PC-3 (cell line): Measurements from ENCODE around the gene SH3PXD2B. TPM values are rescaled to one million over a fixed set of nuclear protein-coding genes. Genes with fewer than 3 reads are reported as not detected.

Experiments used
- ATAC-seq: fragments of 200-7000 bp; cut with Tn5 transposase; 2 replicates; pipeline ENCODE4 v1.9.1; 2020; ENCODE audit warnings: mild to moderate bottlenecking, moderate library complexity
- BruUV-seq: library from RNA; stranded (reverse); fragments of 400-500 nt; replicated peaks from 2 replicates; lab custom pipeline; 2021; lab: Mats Ljungman, UMichigan
- CTCF ChIA-PET: fragments of 300-600 bp; sonication (Branson Sonifier 250); formaldehyde crosslinking; loops from one replicate; lab custom pipeline; 2022; ENCODE audit warnings: antibody characterized with exemption; lab: Charles Lee
- POLR2A ChIA-PET: fragments of 300-600 bp; sonication (Branson Sonifier 250); formaldehyde crosslinking; loops from one replicate; lab custom pipeline; 2022; ENCODE audit warnings: antibody characterized with exemption; ENCODE audit not compliant: unreplicated experiment; lab: Charles Lee
- DNase-seq: peaks from one replicate; pipeline ENCODE4 v3.0.0-alpha.2; 2015
- H2AFZ ChIP-seq: fragments of 300-600 bp; sonication (generic); 2 replicates; pipeline ENCODE4 v1.6.0; 2016; ENCODE audit warnings: antibody characterized with exemption, low read length
- H3F3A ChIP-seq: fragments of 300-600 bp; sonication (generic); one replicate; pipeline ENCODE4 v1.6.0; 2017; ENCODE audit warnings: antibody characterized with exemption, low read length, control low read depth, mild to moderate bottlenecking; ENCODE audit not compliant: unreplicated experiment
- H3K27ac ChIP-seq: fragments of 300-600 bp; sonication (generic); 2 replicates; pipeline ENCODE4 v1.5.1; 2016; ENCODE audit warnings: mild to moderate bottlenecking, low read length
- H3K27me3 ChIP-seq: fragments of 300-600 bp; sonication (generic); 2 replicates; pipeline ENCODE4 v1.6.1; 2016; ENCODE audit warnings: low read length, mixed read lengths
- H3K36me3 ChIP-seq: fragments of 300-600 bp; sonication (generic); 2 replicates; pipeline ENCODE4 v1.6.1; 2016; ENCODE audit warnings: low read depth, mixed run types, low read length, mixed read lengths
- H3K4me1 ChIP-seq: fragments of 300-600 bp; sonication (generic); 2 replicates; pipeline ENCODE4 v1.5.1; 2016; ENCODE audit warnings: low read length; ENCODE audit not compliant: insufficient read depth
- H3K4me2 ChIP-seq: fragments of 300-600 bp; sonication (generic); 2 replicates; pipeline ENCODE4 v1.6.0; 2016; ENCODE audit warnings: low read length
- H3K4me3 ChIP-seq: fragments of 300-600 bp; sonication (generic); 2 replicates; pipeline ENCODE4 v1.5.1; 2016; ENCODE audit warnings: mild to moderate bottlenecking, low read length, mixed read lengths
- H3K79me2 ChIP-seq: fragments of 300-600 bp; sonication (generic); 2 replicates; pipeline ENCODE4 v1.6.1; 2017; ENCODE audit warnings: low read length, mixed read lengths
- H3K9ac ChIP-seq: fragments of 300-600 bp; sonication (generic); 2 replicates; pipeline ENCODE4 v1.6.0; 2016; ENCODE audit warnings: mild to moderate bottlenecking, low read length
- H3K9me2 ChIP-seq: fragments of 300-600 bp; sonication (generic); replicated peaks from 2 replicates; pipeline ENCODE4 v1.6.1; 2016; ENCODE audit warnings: mixed run types, low read length, mixed read lengths
- H3K9me3 ChIP-seq: fragments of 300-600 bp; sonication (generic); 2 replicates; pipeline ENCODE4 v1.6.1; 2016; ENCODE audit warnings: low read length, mixed read lengths
- H4K20me1 ChIP-seq: fragments of 300-600 bp; sonication (generic); 2 replicates; pipeline ENCODE4 v1.6.1; 2016; ENCODE audit warnings: low read length, mixed read lengths
- EZH2 ChIP-seq: fragments of 300-600 bp; sonication (generic); IDR thresholded peaks from one replicate; pipeline ENCODE4 v1.6.1; 2017; ENCODE audit warnings: antibody characterized with exemption, mild to moderate bottlenecking, low read length; ENCODE audit not compliant: unreplicated experiment
- EZH2phosphoT487 ChIP-seq: fragments of 300-600 bp; sonication (generic); IDR thresholded peaks from 2 replicates; pipeline ENCODE4 v1.6.1; 2018; ENCODE audit warnings: mild to moderate bottlenecking, antibody characterized with exemption, low read length, borderline replicate concordance
- intact Hi-C: fragments of 100-400 bp; cut with micrococcal nuclease; formaldehyde crosslinking; loops from 2 replicates; pipeline ENCODE4 v1.9.0; 2023
- total RNA-seq: library from RNA; depleted of rRNA; stranded (reverse); fragments of >200 nt; gene quantifications from 2 replicates; pipeline ENCODE4 v1.2.3, GENCODE V29; 2014
- TF ChIP-seq, protein P1 (sequence below): fragments of 300-600 bp; sonication (generic); conservative IDR thresholded peaks from 2 replicates; pipeline ENCODE4 v1.5.1; 2017; ENCODE audit warnings: antibody characterized with exemption, low read depth, mild to moderate bottlenecking, low read length

The SH3PXD2B gene
- total RNA-seq, 1 experiment from 2014 or later, result 9.8 TPM

DNA sequence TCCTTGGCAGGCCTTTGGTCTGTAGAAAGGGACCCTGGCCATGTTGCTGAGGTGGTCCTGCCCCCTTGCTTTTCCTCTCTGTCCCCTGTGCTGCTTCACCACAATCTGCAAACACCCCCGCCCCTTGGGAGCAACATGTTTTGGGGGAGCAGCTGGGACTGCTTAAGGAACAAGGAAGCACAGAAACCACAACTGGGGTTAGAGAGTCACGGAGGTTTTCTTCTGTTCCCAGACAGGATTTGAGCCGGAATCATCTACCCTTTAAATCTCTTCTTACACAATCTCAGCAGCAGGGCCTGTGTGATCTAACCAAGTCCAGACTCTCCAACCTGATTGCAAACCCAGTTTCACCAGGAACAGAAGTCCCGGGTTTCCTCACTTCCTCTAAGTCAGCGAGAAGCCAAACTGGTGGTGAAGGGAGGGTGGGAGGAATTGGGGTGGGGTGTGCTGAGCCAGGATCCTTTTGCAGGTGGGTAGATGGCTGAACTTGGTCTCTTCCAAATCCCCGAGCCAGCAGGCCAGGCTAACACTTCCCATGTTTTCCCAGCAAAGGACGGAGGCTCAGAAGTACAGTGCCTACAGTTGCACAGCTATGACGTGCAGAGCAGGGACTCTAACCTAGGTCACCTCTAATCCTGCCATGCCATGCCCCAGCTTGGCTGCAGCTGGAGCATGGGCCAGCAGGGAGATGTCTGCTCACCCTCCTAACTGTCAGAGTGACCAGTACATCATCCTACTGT, 25.0 kb downstream of the SH3PXD2B start:
- no peak overlapping the region for H3K27ac ChIP-seq
- no peak for DNase-seq
- H3K36me3 ChIP-seq, result no peaks in the 10 kb centered on the region

DNA sequence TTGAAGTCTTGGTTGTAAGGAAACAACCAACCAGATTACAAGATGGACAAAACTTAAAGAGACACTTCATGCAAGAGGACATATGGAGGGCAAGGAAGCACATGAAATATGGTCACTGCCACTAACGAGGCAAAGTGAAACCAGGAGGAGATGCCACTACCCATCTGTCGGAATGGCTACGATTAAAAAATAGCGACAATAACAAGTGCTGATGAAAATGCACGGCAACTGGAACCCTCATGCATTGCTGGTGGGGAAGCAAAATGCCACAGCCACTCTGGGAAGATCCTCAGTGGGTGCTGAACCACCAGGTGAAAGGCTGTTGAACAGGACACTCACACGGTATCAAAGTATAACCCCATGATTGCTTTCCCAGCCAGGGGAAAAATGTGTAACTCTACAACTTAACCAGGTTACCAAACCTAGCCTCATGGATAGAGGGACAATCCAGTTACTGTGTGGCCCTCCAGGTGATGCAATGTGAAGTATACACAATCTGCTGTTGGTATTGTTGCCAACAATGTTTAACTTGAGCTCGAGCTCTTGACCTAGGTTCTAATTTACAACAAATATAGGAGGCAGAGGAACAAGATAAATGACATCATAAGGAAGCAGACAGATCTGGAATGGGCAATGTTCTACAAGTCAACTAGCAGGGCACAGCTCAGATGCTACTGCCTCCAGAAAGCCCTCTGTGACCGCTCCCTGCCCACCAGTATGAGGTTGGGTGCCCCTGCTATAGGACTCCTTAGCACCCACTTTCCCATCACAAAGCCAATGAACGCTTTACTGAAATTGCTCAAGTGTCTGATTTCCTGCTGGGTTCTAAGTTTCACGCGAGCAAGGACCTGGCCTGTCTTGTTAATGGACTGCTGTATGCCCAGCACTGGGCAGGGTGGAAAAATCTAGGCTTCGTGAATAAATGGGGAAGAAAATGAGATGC, 25.8 kb downstream of the SH3PXD2B start:
- CTCF ChIA-PET, result no interaction called here
- Histone ChIP-seq H3K36me3 (no peaks in the 10 kb centered on the region), H3K4me3 (no peak overlapping the region), H3K9me3 (no peaks in the 10 kb centered on the region), H3K9ac (no peak overlapping the region), H4K20me1 (no peaks in the 10 kb centered on the region), H3K79me2 (no peaks in the 10 kb centered on the region), H3K9me2 (no peaks in the 10 kb centered on the region), H3K4me2 (no peak overlapping the region), H3F3A (no peaks in the 10 kb centered on the region), H3K4me1 (no peaks in the 10 kb centered on the region), H3K27ac (no peak overlapping the region), H2AFZ (no peak overlapping the region), H3K27me3 (no peaks in the 10 kb centered on the region)
- POLR2A ChIA-PET, result no interaction called here
- no peak for ATAC-seq
- no peak for DNase-seq
- TF ChIP-seq, protein P1, sequence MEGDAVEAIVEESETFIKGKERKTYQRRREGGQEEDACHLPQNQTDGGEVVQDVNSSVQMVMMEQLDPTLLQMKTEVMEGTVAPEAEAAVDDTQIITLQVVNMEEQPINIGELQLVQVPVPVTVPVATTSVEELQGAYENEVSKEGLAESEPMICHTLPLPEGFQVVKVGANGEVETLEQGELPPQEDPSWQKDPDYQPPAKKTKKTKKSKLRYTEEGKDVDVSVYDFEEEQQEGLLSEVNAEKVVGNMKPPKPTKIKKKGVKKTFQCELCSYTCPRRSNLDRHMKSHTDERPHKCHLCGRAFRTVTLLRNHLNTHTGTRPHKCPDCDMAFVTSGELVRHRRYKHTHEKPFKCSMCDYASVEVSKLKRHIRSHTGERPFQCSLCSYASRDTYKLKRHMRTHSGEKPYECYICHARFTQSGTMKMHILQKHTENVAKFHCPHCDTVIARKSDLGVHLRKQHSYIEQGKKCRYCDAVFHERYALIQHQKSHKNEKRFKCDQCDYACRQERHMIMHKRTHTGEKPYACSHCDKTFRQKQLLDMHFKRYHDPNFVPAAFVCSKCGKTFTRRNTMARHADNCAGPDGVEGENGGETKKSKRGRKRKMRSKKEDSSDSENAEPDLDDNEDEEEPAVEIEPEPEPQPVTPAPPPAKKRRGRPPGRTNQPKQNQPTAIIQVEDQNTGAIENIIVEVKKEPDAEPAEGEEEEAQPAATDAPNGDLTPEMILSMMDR, result no peak
- TF ChIP-seq EZH2phosphoT487, result no peak
- TF ChIP-seq EZH2, result no peak
- no TSS peak for BruUV-seq
- intact Hi-C loops, result no loop called here

More for the DNA sequence above, 25.0 kb downstream of the SH3PXD2B start:
- Histone ChIP-seq H2AFZ (no peak overlapping the region), H4K20me1 (no peaks in the 10 kb centered on the region), H3K9me3 (no peaks in the 10 kb centered on the region), H3F3A (no peaks in the 10 kb centered on the region), H3K4me2 (no peak overlapping the region), H3K79me2 (no peaks in the 10 kb centered on the region), H3K4me3 (no peak overlapping the region), H3K9ac (no peak overlapping the region), H3K27me3 (no peaks in the 10 kb centered on the region), H3K4me1 (no peaks in the 10 kb centered on the region), H3K9me2 (no peaks in the 10 kb centered on the region)
- ATAC-seq, result no peak
- ChIA-PET CTCF (no interaction called here), POLR2A (no interaction called here)
- TF ChIP-seq EZH2phosphoT487, result no peak
- TF ChIP-seq EZH2, result no peak
- TF ChIP-seq, protein P1, result no peak
- intact Hi-C loops, result no loop called here
- BruUV-seq, result no TSS peak
